HepG2 (cell line): ENCODE measurements around the gene UBE2Q1. TPM values are rescaled to one million over a fixed set of nuclear protein-coding genes. Genes with fewer than 3 reads are reported as not detected.
"Not testable (repeated sequence)": the region's sequence is repeated elsewhere in the genome, so short reads cannot be mapped to it uniquely, and the experiment has no call there.

Experiments used
- ATAC-seq: fragments of 200-7000 bp; cut with Tn5 transposase; 3 replicates; pipeline ENCODE4 v1.9.1; 2020; ENCODE audit warnings: mild to moderate bottlenecking, moderate library complexity
- BruUV-seq: library from RNA; stranded (reverse); fragments of 400-500 nt; replicated peaks from 2 replicates; lab custom pipeline; 2021; lab: Mats Ljungman, UMichigan
- CTCF ChIA-PET: fragments of 300-600 bp; formaldehyde crosslinking; extraction: SDS; loops from one replicate; lab custom pipeline; 2021; ENCODE audit warnings: low total read pairs, inconsistent platforms, low intra/inter-chr PET ratio; lab: Yijun Ruan, JAX
- POLR2A ChIA-PET: fragments of 350-600 bp; sonication (Branson Sonifier 250); formaldehyde crosslinking; loops from one replicate; lab custom pipeline; 2020; ENCODE audit warnings: antibody characterized with exemption, inconsistent platforms; lab: Yijun Ruan, JAX
- DNase-seq: peaks from one replicate; pipeline ENCODE4 v3.0.0-alpha.2; 2015; ENCODE audit warnings: low spot score
- FAIRE-seq: peaks from 3 replicates; lab custom pipeline; 2011; peaks lifted over from hg19 to GRCh38; lab: Jason Lieb, UNC
- H2AFZ ChIP-seq: one replicate; pipeline ENCODE4 v1.6.1; 2011; ENCODE audit warnings: low read length, inconsistent platforms
- H3K27ac ChIP-seq: fragments of 300-600 bp; 3 replicates; pipeline ENCODE4 v1.8.0; 2011; ENCODE audit warnings: mixed run types, mild to moderate bottlenecking, mixed read lengths, low read length, inconsistent platforms; ENCODE audit not compliant: insufficient read depth; ENCODE audit errors: extremely low read length
- H3K27me3 ChIP-seq, 2 experiments: fragments of 200-600 bp in 1 of 2; 2 replicates in 1 of 2; 3 replicates in 1 of 2; pipeline versions ENCODE4 v1.6.0 to v1.8.0; 2011; ENCODE audit warnings: low read length in 2 of 2, mild to moderate bottlenecking in 2 of 2, moderate library complexity in 2 of 2, inconsistent platforms in 1 of 2; ENCODE audit not compliant: insufficient read depth in 2 of 2, control insufficient read depth in 1 of 2
- H3K36me3 ChIP-seq, 2 experiments: fragments of 200-600 bp in 1 of 2; replicated peaks in 1 of 2; 2 replicates in 1 of 2; 3 replicates in 1 of 2; pipeline versions ENCODE4 v1.5.1 to v1.8.0; 2011; ENCODE audit warnings: low read length in 2 of 2, inconsistent platforms in 1 of 2; ENCODE audit not compliant: insufficient read depth in 2 of 2, control insufficient read depth in 1 of 2
- H3K4me1 ChIP-seq: 2 replicates; pipeline ENCODE4 v1.5.1; 2012; ENCODE audit warnings: low read length, inconsistent platforms; ENCODE audit not compliant: insufficient read depth
- H3K4me2 ChIP-seq: 2 replicates; pipeline ENCODE4 v1.6.0; 2011; ENCODE audit warnings: low read depth, low read length, inconsistent platforms
- H3K4me3 ChIP-seq, 3 experiments: fragments of 200-600 bp in 1 of 3; sonication (generic), shearing (Covaris generic) in 1 of 3; replicated peaks in 1 of 3; 2 replicates each; pipeline ENCODE4 v1.5.1; 2011 to 2016; ENCODE audit warnings: low read length in 3 of 3, inconsistent platforms in 2 of 3, low read depth in 2 of 3, mild to moderate bottlenecking in 2 of 3, control low read depth in 1 of 3, mixed read lengths in 1 of 3; ENCODE audit not compliant: insufficient read depth in 1 of 3
- H3K79me2 ChIP-seq: one replicate; pipeline ENCODE4 v1.6.1; 2011; ENCODE audit warnings: low read length, inconsistent platforms; ENCODE audit not compliant: insufficient read depth
- H3K9ac ChIP-seq: 2 replicates; pipeline ENCODE4 v1.6.0; 2011; ENCODE audit warnings: mild to moderate bottlenecking, low read depth, low read length, inconsistent platforms; ENCODE audit not compliant: insufficient read depth
- H3K9me3 ChIP-seq: 2 replicates; pipeline ENCODE4 v1.5.1; 2012; ENCODE audit warnings: mild to moderate bottlenecking, low read length
- H4K20me1 ChIP-seq: 2 replicates; pipeline ENCODE4 v1.6.0; 2011; ENCODE audit warnings: inconsistent platforms, mild to moderate bottlenecking, low read length, moderate library complexity; ENCODE audit not compliant: insufficient read depth
- NR2F6 ChIP-seq, 2 experiments: IDR thresholded peaks; 2 replicates each; pipeline ENCODE4 v1.6.1; 2016; ENCODE audit warnings: antibody characterized with exemption in 1 of 2, mild to moderate bottlenecking in 1 of 2
- TBX3 ChIP-seq: fragments of 450-650 bp; IDR thresholded peaks from 2 replicates; pipeline ENCODE4 v1.6.1; 2017; ENCODE audit warnings: antibody characterized with exemption, mild to moderate bottlenecking, inconsistent platforms, borderline replicate concordance
- ZNF10 ChIP-seq: sonication (generic); formaldehyde crosslinking; IDR thresholded peaks from 2 replicates; pipeline ENCODE4 v1.4.0; 2020; ENCODE audit warnings: mild to moderate bottlenecking, low read depth, missing genetic modification reagents, borderline replicate concordance
- WGBS: methylation state at CpG from one replicate; pipeline ENCODE4 v1.1.6; 2017; ENCODE audit warnings: low lambda C conversion rate; 5-methylcytosine and 5-hydroxymethylcytosine counted together
- in situ Hi-C: cut with HindIII; loops from 2 replicates; pipeline ENCODE4 v1.10.0; 2017; ENCODE audit warnings: low pct_unique_long_range_greater_than_20kb; ENCODE audit not compliant: extremely low pct_ligation_motif_present
- intact Hi-C: fragments of 100-400 bp; cut with micrococcal nuclease; formaldehyde crosslinking; loops from one replicate; pipeline ENCODE4 v1.10.0; 2022; ENCODE audit not compliant: unreplicated experiment
- polyA plus RNA-seq, 8 experiments: library from polyadenylated mRNA; depleted of rRNA in 3 of 8; stranded (reverse) in 7 of 8; unstranded in 1 of 8; fragments of >200 nt; fragmentation: Illumina TruSeq in 4 of 8; extraction: Trizol in 4 of 8; gene quantifications; 2 replicates each; pipeline versions ENCODE4 v1.2.1 to v1.2.3, GENCODE V29; 2011 to 2016; ENCODE audit warnings: low read depth in 4 of 8, missing spikeins in 1 of 8, mixed read lengths in 1 of 8; ENCODE audit not compliant: insufficient read depth in 1 of 8
- total RNA-seq, 5 experiments: library from RNA; depleted of rRNA; stranded (reverse); fragments of >200 nt; fragmentation: Illumina TruSeq; extraction: Trizol; gene quantifications; 2 replicates each; pipeline ENCODE4 v1.2.3, GENCODE V29; 2016; ENCODE audit warnings: low read depth in 1 of 5
- TF ChIP-seq, protein P1 (sequence below): IDR thresholded peaks from 2 replicates; pipeline ENCODE4 v1.6.1; 2016; ENCODE audit warnings: missing compliant biosample characterization, missing genetic modification reagents, borderline replicate concordance

UBE2Q1 gene
- total and polyA plus RNA-seq, 2 of the 13 experiments (the other 11 are each of a cell fraction or from before 2014, with no cell fraction given): 11.7 to 41.7 TPM

DNA sequence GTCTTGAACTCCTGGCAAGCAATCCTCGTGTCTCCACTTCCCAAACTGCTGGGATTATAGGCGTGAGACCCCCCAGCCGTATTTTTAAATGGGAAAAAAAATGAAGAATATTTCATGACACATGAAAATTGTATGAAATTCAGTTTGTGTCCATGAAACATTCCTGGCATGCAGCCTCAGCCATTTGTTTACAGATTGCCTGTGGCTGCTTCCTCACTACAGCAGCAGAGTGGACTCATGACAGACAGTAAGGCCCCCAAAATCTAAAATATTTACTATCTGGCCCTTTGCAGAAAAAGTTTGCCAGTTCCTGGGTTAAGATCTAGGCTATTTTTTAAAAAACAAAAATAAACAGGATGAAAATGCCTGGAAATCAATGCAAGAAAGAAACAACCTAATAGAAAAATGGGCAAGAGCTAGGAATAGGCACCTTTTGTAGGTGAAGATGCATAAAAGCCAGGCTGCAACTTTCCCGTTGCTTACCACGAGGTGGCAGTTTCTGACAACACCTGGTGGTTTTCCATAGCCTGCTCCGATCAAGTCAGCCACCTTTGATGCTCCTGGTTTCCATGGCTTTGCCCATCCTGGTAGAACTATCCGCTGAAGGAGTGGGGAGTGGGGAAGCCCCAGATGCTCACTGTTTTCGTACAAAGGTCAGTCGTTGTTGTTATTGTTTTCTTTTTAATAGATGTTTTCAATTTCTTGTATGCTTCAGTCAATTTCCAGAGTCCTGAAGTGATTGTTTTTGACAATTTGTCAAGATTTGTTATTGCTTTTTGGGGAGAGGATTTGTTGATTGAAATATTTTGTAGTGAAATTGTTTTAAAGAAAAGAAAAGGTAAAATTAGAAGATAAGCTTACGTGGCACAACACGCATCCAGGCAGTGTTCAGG is 24.3 kb downstream of the UBE2Q1 start (continued):
- TF ChIP-seq, protein P1, sequence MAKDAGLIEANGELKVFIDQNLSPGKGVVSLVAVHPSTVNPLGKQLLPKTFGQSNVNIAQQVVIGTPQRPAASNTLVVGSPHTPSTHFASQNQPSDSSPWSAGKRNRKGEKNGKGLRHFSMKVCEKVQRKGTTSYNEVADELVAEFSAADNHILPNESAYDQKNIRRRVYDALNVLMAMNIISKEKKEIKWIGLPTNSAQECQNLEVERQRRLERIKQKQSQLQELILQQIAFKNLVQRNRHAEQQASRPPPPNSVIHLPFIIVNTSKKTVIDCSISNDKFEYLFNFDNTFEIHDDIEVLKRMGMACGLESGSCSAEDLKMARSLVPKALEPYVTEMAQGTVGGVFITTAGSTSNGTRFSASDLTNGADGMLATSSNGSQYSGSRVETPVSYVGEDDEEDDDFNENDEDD (CRISPR knock-in tag): no peak
- TF ChIP-seq TBX3 (no peak), NR2F6 (IDR thresholded peaks at IDR 0.05) (no peak), NR2F6 (CRISPR knock-in tag; IDR thresholded peaks at IDR 0.05) (no peak), ZNF10 (CRISPR knock-in tag) (no peak)

DNA sequence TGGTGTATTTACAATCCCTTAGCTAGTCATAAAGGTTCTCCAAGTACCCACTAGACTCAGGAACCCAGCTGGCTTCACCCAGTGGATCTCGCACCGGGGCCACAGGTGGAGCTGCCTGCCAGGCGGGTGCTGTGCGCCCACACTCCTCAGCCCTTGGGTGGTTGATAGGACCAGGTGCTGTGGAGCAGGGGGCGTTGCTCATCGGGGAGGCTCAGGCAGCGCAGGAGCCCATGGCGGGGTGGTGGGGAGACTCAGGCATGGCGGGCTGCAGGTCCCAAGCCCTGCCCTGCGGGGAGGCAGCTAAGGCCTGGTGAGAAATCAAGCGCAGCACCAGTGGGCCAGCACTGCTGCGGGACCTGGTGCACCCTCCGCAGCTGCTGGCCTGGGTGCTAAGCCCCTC is 26.5 kb downstream of the UBE2Q1 start:
- H3K27ac ChIP-seq, POLR2A ChIA-PET, BruUV-seq, H2AFZ ChIP-seq, H3K79me2 ChIP-seq, DNase-seq, H3K36me3 ChIP-seq, CTCF ChIA-PET, FAIRE-seq, H3K4me3 ChIP-seq, H3K9ac ChIP-seq, H3K9me3 ChIP-seq, ATAC-seq, H4K20me1 ChIP-seq, H3K4me1 ChIP-seq, intact Hi-C loops, H3K4me2 ChIP-seq, in situ Hi-C loops, H3K27me3 ChIP-seq: not testable (repeated sequence)
- 73% methylated on average over 6 of the region's 13 CpGs for WGBS
